H1 (cell line): ENCODE data around the gene MBLAC2. TPM values are rescaled to one million over a fixed set of nuclear protein-coding genes. Genes with fewer than 3 reads are reported as not detected.
A peak's percentile ranks its signal among the peaks of the same experiment; 100 is the strongest.

ENCODE experiments used
- ATF2 ChIP-seq: IDR thresholded peaks from 2 replicates; pipeline ENCODE4 v1.6.1; 2012; ENCODE audit warnings: low read length, inconsistent platforms
- CEBPB ChIP-seq: IDR thresholded peaks from 2 replicates; pipeline ENCODE4 v1.6.1; 2012; ENCODE audit warnings: low read depth, low read length
- CREB1 ChIP-seq: IDR thresholded peaks from 2 replicates; pipeline ENCODE4 v1.6.1; 2012; ENCODE audit warnings: inconsistent platforms
- EGR1 ChIP-seq: IDR thresholded peaks from 2 replicates; pipeline ENCODE4 v1.6.1; 2011; ENCODE audit warnings: low read depth, low read length, borderline replicate concordance
- KDM5A ChIP-seq: fragments of 200-600 bp; IDR thresholded peaks from 2 replicates; pipeline ENCODE4 v1.7.1; 2012; ENCODE audit warnings: mild to moderate bottlenecking, low read length, inconsistent platforms, mixed read lengths
- MAFK ChIP-seq: IDR thresholded peaks from 2 replicates; pipeline ENCODE4 v1.6.1; 2012; ENCODE audit warnings: low read depth, mild to moderate bottlenecking, improper control_type of control experiment, low read length
- NANOG ChIP-seq: IDR thresholded peaks from 2 replicates; pipeline ENCODE4 v1.6.1; 2011; ENCODE audit warnings: low read length, low read depth, mild to moderate bottlenecking, inconsistent platforms; ENCODE audit not compliant: insufficient read depth, poor library complexity, severe bottlenecking
- RXRA ChIP-seq: IDR thresholded peaks from 2 replicates; pipeline ENCODE4 v1.6.1; 2011; ENCODE audit warnings: low read depth, mild to moderate bottlenecking, low read length, moderate library complexity; ENCODE audit not compliant: insufficient read depth
- SIRT6 ChIP-seq: IDR thresholded peaks from one replicate; pipeline ENCODE4 v1.7.1; 2012; ENCODE audit warnings: low read length, inconsistent platforms
- SIX5 ChIP-seq: IDR thresholded peaks from 2 replicates; pipeline ENCODE4 v1.6.1; 2011; ENCODE audit warnings: mild to moderate bottlenecking, low read depth, low read length
- SP2 ChIP-seq: IDR thresholded peaks from 2 replicates; pipeline ENCODE4 v1.6.1; 2012; ENCODE audit warnings: mild to moderate bottlenecking, low read length, inconsistent platforms
- TAF1 ChIP-seq: IDR thresholded peaks from 2 replicates; pipeline ENCODE4 v1.6.1; 2011; ENCODE audit warnings: mild to moderate bottlenecking, low read depth, low read length
- YY1 ChIP-seq: IDR thresholded peaks from 2 replicates; pipeline ENCODE4 v1.6.1; 2011; ENCODE audit warnings: low read depth, mild to moderate bottlenecking, low read length
- polyA plus RNA-seq, 7 experiments: library from polyadenylated mRNA; depleted of rRNA in 3 of 7; stranded (reverse) in 5 of 7; unstranded in 2 of 7; fragments of >200 nt in 5 of 7; fragments of 200-250 nt in 2 of 7; gene quantifications; 1 replicate in 5 of 7; 2 replicates in 1 of 7; 4 replicates in 1 of 7; pipeline versions ENCODE4 v1.2.1 to v1.2.3, GENCODE V29; 2011 to 2013; ENCODE audit warnings: missing spikeins in 2 of 7, mixed read lengths in 2 of 7
- total RNA-seq: library from RNA; stranded (reverse); fragmentation: NEBNext Ultra II Directional; extraction: Animal tissue kit (Norgen Biotek cat#: 25700); gene quantifications from 2 replicates; pipeline ENCODE4 v1.2.1, GENCODE V29; 2021

Gene MBLAC2
- total and polyA plus RNA-seq, 2 of the 8 experiments (the other 6 are each of a cell fraction or from before 2014, with no cell fraction given) = 2.8 to 6.7 TPM

GRCh38 chr5:90409318-90410177 lies 65.0 kb downstream of the MBLAC2 start, which contains the start of gene CETN3 (continued):
- TF ChIP-seq SIX5 (no peak), TAF1 (peak; percentile 97), KDM5A (no peak), CEBPB (no peak), MAFK (no peak), ATF2 (0 out of 2 replicates have a peak, but pooled peaks have one; percentile 48), EGR1 (0 out of 2 replicates have a peak, but pooled peaks have one; percentile 16), SIRT6 (no peak), SP2 (peak; percentile 70), RXRA (no peak), CREB1 (0 out of 2 replicates have a peak, but pooled peaks have one; percentile 4), YY1 (peak; percentile 89), NANOG (no peak)
